Stimulated activated CD4-positive, alpha-beta T cell treated with anti-CD3 and anti-CD28 coated beads, TNF-alpha, amount 100 ng/mL, for 48 hours (primary cell): ENCODE results near the gene TASP1.

Source experiments
- DNase-seq, 3 donors: peaks; one replicate each; pipeline ENCODE4 v3.0.0-alpha.2; 2020; ENCODE audit warnings: low read depth in 3 of 3

The TASP1 gene

DNA sequence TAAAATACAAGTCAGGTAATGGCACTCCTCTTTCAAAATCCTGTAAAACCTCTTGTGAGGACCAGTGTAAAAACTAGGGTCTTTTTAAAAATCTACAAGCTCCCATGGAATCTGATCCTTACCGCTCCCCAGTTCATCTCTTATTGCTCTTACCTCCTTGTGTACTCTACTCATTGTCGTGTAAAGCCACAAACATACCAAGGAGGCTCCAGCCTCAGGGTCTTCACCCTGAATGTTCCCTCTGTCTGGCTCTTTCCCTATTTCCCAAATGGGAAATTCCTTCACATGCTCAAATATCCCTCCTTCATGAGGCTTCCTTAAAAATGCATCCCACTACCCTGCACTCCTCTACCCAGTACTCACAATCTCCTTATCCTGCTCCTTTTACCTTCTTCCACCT, 67.1 kb downstream of the TASP1 start:
- DNase-seq, result no peak

- DNase-seq, result no peak
These were observed 71.1 kb downstream of the TASP1 start for GRCh38 chr20:13567663-13568062.

- no peak for DNase-seq
These were observed 74.9 kb downstream of the TASP1 start for GRCh38 chr20:13563854-13564253.

DNA sequence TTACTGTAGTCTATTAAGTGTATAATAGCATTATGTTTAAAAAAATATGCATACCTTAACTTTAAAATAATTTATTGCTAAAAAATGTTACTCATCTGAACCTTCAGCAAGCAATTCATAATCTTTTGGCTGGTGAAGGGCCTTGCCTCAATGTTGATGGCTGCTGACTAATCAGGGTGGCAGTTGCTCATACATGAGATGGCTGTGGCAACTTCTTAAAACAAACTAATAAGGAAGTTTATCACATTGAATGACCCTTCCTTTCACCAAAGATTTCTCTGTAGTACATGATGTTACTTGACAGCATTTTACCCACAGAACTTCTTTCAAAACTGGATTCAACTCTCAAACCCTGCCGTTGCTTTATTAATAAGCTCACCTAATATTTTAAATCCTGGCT, 84.0 kb downstream of the TASP1 start:
- DNase-seq, result no peak

DNA sequence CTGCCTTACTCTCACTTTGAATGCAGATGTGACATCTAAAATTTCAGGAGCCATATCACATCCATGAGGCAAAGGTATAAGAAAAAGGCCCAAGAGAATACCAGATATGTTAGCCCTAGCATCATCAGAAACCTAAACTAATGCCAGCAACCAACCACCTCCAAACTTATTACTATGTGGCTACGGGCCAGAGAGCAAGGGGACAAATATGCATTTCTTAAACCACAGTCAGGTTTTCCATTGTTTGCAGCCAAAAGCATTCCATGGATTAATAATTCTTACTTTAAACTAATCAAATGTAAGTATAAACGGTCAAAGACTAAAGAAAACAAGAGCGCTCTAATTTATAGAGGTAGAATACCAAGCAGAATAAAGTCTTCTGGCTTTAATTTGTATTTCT, 84.7 kb downstream of the TASP1 start:
- no peak for DNase-seq

DNA sequence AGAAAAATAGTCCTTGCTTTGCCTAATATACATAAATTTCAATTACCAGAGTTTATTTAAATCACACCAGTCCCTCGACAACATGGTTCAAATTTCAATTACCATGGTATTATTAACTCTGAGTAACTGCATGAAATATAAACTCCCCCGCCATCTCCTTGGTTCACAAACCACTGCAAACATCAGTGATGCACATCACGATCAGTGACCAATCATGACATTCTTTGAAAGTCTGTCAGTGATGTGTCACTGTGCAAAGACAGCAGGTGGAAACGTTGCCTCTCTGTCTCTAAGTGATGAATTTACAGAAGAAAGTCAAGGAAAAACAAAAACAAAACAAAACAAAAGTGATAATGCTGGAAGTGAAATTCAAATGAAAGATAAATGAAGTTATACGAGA, 86.7 kb downstream of the TASP1 start:
- DNase-seq, result no peak

- DNase-seq, result no peak
These were observed 89.3 kb downstream of the TASP1 start for GRCh38 chr20:13549451-13549850.

- peak; percentile 32 to 55 (median 44) for DNase-seq
These were observed 92.1 kb downstream of the TASP1 start for GRCh38 chr20:13546497-13547131.

DNA sequence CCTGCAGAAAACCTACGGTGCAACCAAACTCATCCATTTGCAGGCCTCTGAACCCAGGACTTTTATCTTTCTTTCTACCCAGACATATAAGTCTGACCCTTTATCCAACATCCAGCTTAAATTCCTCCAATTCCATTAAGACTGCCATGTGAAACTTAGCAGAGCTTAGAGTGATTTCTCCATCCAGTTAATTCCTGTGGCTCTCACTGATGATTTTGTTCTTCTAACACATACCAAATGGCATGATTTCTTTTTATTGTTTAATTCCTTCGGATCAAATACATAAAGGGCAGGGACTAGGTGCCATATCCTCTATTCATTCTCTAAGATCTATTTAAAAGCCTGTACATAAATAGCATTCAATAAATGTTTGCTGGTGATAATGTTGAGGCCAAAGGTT, 92.9 kb downstream of the TASP1 start:
- DNase-seq, result no peak

- DNase-seq, result no peak
These were observed 94.9 kb downstream of the TASP1 start for GRCh38 chr20:13543783-13544182.

- DNase-seq, result no peak
These were observed 103.1 kb downstream of the TASP1 start for GRCh38 chr20:13535627-13536026.

GRCh38 chr20:13533946-13534345, 104.8 kb downstream of the TASP1 start:
- no peak for DNase-seq

DNA sequence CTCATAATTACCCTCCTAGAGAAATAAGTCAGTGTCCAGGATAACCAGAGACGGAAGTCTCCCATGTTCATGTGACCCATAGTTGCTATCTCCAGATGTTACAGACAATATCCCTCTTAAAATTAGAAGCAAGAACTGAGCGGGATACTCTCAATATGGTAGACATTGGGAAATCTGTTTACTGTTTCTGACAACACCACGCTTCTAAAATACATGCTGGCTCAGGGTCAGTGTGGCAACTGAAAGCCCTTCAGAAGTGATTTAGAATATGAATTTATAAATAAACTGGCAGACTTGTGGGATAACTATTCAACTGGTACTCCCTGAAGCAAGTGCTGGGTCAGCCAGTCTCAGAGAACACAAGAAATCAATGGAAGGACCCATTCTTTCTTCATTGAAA, 108.6 kb downstream of the TASP1 start:
- DNase-seq, result no peak

DNA sequence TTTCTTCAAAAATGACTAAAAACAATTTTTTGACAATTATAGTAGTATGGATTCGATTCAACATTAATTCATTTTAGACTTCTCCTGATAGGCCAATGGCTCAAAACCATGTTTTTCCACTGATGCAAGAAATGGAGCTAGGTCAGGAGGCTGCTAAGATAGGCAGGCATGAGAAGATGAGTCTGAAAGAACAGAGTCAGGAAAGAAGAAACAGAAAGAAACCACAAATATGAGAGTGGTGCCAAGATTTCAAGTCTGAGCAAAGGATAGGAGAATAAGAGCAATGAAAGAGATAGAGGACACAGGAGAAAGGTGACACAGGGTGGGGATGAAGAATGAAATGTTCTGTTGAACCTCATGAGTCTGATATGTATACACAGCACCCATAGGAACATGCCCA, 112.2 kb downstream of the TASP1 start:
- DNase-seq, result no peak

DNA sequence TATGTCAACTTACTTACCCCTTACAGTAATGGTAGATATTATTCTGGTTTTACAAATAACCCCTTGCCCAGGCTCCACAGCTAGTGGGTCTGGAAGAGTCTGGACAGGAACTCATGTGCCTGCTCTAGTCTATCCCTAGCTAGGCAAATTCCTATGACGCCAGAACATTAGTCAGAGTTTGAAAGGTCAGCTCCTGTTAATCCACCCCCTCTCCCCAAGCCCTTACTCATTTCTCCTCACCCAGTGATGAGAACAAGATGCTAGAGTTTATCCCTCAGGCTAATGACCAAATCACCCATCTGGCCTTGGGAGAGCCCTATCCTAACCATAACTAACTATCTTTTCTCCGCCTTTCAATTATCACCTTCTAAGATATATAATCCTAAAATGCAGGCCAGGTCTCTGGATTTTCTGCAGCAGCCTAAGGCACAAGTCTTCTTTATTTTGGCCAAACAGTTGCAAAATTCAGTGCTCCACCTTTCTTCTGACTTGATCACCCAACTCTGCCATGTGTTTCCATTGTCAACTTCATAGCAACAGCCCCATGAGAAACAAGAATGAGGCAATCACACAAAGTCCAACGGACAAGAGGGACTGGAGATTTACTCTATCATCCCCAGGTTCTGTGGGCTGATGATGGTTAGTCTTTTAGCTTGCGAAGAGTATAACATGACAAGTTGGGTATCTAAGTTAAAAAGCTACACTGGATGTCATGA, 113.3 kb downstream of the TASP1 start:
- no peak for DNase-seq

GRCh38 chr20:13524339-13524738, 114.4 kb downstream of the TASP1 start:
- DNase-seq, result no peak

DNA sequence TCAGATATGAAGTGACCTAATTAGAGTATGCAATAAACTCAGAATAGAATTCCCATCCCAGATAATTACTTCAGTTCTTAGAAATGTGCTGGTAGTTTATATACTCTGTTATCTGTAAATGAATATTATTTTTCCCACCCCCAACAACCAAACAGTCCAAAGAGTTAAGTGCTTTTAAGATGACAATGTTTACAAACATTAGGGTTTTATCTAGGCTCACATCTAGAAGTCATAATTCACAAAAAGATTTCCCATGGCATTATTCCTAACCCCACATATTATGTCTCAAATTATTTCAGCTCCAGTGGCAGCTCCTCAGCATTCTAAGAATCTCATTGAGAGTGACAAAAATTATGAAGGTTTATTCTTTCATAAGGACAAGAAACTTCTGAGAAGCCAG, 120.9 kb downstream of the TASP1 start:
- no peak for DNase-seq

- no peak for DNase-seq
These were observed 122.8 kb downstream of the TASP1 start for GRCh38 chr20:13515796-13516558.

GRCh38 chr20:13515291-13515690, 123.4 kb downstream of the TASP1 start:
- DNase-seq, result no peak

GRCh38 chr20:13510837-13511488, 127.8 kb downstream of the TASP1 start:
- no peak for DNase-seq

DNA sequence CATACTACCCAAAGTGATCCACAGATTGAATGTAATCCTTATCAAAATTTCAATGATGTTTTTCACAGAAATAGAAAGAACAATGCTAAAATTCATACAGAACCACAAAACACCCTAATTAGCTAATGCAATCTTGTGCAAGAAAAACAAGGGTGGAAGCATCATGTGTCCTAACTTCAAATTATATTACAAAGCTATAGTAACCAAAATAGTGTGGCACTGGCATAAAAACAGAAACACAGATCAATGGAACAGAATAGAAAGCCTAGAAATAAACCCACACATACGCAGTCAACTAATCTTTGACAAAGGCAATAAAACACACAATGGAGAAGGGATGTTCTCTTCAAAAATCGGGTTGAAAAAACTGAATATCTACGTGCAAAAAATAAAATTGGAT, 131.1 kb downstream of the TASP1 start:
- DNase-seq, result no peak

DNA sequence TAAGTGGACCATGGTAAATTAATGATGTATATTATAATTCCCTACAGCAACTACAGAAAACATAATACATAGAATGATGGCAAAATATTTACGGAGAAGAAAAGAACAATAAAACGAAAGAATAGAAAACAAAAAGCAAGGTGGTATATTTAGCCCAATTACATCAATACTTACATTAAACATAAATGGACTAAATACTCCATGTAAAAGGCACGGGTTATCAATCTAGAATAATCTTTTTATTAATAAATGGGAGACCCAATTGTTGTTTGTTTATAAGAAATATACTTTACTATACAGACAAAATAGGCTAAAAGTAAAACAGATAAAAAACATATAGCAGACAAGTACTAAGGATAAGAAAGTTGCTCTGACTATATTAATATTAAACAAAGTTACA, 137.2 kb downstream of the TASP1 start:
- no peak for DNase-seq

GRCh38 chr20:13494019-13494418, 144.7 kb downstream of the TASP1 start:
- no peak for DNase-seq
